Measurements from ENCODE around the gene GORASP2. TPM values are rescaled to one million over a fixed set of nuclear protein-coding genes. Genes with fewer than 3 reads are reported as not detected.

Gene GORASP2
- total and polyA plus RNA-seq, 2 of the 4 experiments (the other 2 are of a cell fraction), result 53.1 to 156 TPM

DNA sequence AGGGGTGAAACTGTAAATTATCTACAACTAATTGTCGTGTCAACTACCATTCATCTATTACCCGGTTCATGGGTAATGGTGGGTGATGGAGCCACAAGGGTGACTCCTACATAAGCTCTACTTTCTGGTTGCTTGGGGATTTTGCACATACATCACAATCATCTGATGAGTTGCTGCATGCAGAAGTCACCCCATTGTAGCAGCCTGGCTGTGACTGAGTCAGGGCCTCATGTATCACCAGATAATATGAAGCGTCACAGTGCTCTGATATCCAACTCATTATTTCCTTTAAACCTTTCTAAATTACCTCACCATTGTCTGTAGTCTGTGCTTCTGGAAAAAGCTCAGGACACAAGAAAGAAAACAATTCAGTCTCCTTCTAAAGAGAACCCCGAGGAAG is 32.4 kb upstream of the GORASP2 start:
- H3K14ac ChIP-seq (replicated peaks; ENCODE audit: low read depth, low read length), result no peak overlapping the region
- no peak overlapping the region for H2BK120ac ChIP-seq (ENCODE audit: low read depth, low read length)
- H2AK9ac ChIP-seq (replicated peaks; ENCODE audit: low read depth, low read length, poor library complexity), result no peak overlapping the region
- no peak overlapping the region for H3K4me3 ChIP-seq (ENCODE audit: insufficient read depth, low read depth, low read length)
- no peak overlapping the region for H3K18ac ChIP-seq (ENCODE audit: low read depth, low read length)
- no peak overlapping the region for H4K91ac ChIP-seq (ENCODE audit: insufficient read depth, low read depth, low read length)
- H2BK20ac ChIP-seq (ENCODE audit: low read depth, low read length), result no peak overlapping the region
- H2BK5ac ChIP-seq (ENCODE audit: low read depth, low read length, poor library complexity, severe bottlenecking), result no peak overlapping the region
- H3K56ac ChIP-seq (ENCODE audit: extremely low read depth, insufficient read depth, low read length), result no peak overlapping the region
- dilution Hi-C loops (cut with HindIII; ENCODE audit: low sequenced_read_pairs, unreplicated experiment) (no loop called here), intact Hi-C loops (cut with micrococcal nuclease) (no loop called here), in situ Hi-C loops (cut with MboI; ENCODE audit: low sequenced_read_pairs) (no loop called here)
- H3K27ac ChIP-seq (ENCODE audit: insufficient read depth, low read length), result no peak overlapping the region
- no peak for TF ChIP-seq MAZ (IDR thresholded peaks at IDR 0.05; ENCODE audit: borderline replicate concordance, low read depth, low read length)
- no peak for TF ChIP-seq SMC3 (IDR thresholded peaks at IDR 0.05; ENCODE audit: low read depth, low read length)
- no peak for TF ChIP-seq RAD21 (IDR thresholded peaks at IDR 0.05; ENCODE audit: low read length)
- no peak for TF ChIP-seq BHLHE40 (IDR thresholded peaks at IDR 0.05; ENCODE audit: low read depth, low read length)
- TF ChIP-seq NFE2L2 (IDR thresholded peaks at IDR 0.05; ENCODE audit: low read depth, low read length), result no peak
- TF ChIP-seq MAFK (IDR thresholded peaks at IDR 0.05; ENCODE audit: low read depth, low read length), result no peak
- no peak for TF ChIP-seq FOS (IDR thresholded peaks at IDR 0.05; ENCODE audit: low read depth, low read length)
- TF ChIP-seq, protein P1, sequence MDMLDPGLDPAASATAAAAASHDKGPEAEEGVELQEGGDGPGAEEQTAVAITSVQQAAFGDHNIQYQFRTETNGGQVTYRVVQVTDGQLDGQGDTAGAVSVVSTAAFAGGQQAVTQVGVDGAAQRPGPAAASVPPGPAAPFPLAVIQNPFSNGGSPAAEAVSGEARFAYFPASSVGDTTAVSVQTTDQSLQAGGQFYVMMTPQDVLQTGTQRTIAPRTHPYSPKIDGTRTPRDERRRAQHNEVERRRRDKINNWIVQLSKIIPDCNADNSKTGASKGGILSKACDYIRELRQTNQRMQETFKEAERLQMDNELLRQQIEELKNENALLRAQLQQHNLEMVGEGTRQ (IDR thresholded peaks at IDR 0.05; ENCODE audit: low read depth, low read length), result no peak
- no peak for TF ChIP-seq POLR2A (IDR thresholded peaks at IDR 0.05; ENCODE audit: low read depth, low read length)
- no peak for TF ChIP-seq CHD1 (IDR thresholded peaks at IDR 0.05; ENCODE audit: low read depth, low read length)
- TF ChIP-seq, protein P2, sequence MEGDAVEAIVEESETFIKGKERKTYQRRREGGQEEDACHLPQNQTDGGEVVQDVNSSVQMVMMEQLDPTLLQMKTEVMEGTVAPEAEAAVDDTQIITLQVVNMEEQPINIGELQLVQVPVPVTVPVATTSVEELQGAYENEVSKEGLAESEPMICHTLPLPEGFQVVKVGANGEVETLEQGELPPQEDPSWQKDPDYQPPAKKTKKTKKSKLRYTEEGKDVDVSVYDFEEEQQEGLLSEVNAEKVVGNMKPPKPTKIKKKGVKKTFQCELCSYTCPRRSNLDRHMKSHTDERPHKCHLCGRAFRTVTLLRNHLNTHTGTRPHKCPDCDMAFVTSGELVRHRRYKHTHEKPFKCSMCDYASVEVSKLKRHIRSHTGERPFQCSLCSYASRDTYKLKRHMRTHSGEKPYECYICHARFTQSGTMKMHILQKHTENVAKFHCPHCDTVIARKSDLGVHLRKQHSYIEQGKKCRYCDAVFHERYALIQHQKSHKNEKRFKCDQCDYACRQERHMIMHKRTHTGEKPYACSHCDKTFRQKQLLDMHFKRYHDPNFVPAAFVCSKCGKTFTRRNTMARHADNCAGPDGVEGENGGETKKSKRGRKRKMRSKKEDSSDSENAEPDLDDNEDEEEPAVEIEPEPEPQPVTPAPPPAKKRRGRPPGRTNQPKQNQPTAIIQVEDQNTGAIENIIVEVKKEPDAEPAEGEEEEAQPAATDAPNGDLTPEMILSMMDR (conservative IDR thresholded peaks at IDR 0.05; ENCODE audit: low read depth, low read length), result no peak
- no peak for TF ChIP-seq RCOR1 (IDR thresholded peaks at IDR 0.05; ENCODE audit: insufficient replicate concordance, low read length)
- TF ChIP-seq MXI1 (IDR thresholded peaks at IDR 0.05; ENCODE audit: borderline replicate concordance, low read depth, low read length), result no peak
- TF ChIP-seq RFX5 (IDR thresholded peaks at IDR 0.05; ENCODE audit: low read depth, low read length), result no peak
- TF ChIP-seq, protein P3, sequence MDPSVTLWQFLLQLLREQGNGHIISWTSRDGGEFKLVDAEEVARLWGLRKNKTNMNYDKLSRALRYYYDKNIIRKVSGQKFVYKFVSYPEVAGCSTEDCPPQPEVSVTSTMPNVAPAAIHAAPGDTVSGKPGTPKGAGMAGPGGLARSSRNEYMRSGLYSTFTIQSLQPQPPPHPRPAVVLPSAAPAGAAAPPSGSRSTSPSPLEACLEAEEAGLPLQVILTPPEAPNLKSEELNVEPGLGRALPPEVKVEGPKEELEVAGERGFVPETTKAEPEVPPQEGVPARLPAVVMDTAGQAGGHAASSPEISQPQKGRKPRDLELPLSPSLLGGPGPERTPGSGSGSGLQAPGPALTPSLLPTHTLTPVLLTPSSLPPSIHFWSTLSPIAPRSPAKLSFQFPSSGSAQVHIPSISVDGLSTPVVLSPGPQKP (IDR thresholded peaks at IDR 0.05; ENCODE audit: borderline replicate concordance, low read depth, low read length), result no peak
- no peak for TF ChIP-seq CEBPB (IDR thresholded peaks at IDR 0.05; ENCODE audit: low read depth, low read length)
- no peak overlapping the region for H3K4me2 ChIP-seq (ENCODE audit: low read depth, low read length)
- H4K20me1 ChIP-seq (ENCODE audit: insufficient read depth, low read length), result no peaks in the 10 kb centered on the region
- CTCF ChIA-PET, result interaction anchor here (3.0 kb wide), 1 partner anchor 24 kb away, joined by 7 read pairs; no protein-coding TSS in a partner anchor
- no peak overlapping the region for H3K23ac ChIP-seq (ENCODE audit: low read depth, low read length)
- no peak overlapping the region for H4K8ac ChIP-seq (ENCODE audit: low read depth in 2 of 2, low read length in 2 of 2)
- no peaks in the 10 kb centered on the region for H3K36me3 ChIP-seq (ENCODE audit: control insufficient read depth, insufficient read depth, low read length)
- no peak overlapping the region for H4K5ac ChIP-seq (ENCODE audit: low read depth, low read length)
- H3K9ac ChIP-seq (ENCODE audit: low read depth, low read length), result no peak overlapping the region
- no peaks in the 10 kb centered on the region for H3K9me1 ChIP-seq (ENCODE audit: insufficient read depth, low read length)
- H2BK15ac ChIP-seq (ENCODE audit: low read depth, low read length), result no peak overlapping the region
- H3K9me3 ChIP-seq (ENCODE audit: control insufficient read depth, insufficient read depth, low read length), result no peaks in the 10 kb centered on the region
- no TSS peak for BruUV-seq (replicated peaks)
- H3K79me1 ChIP-seq (ENCODE audit: low read depth in 1 of 2, low read length in 2 of 2), result no peaks in the 10 kb centered on the region
- no peak overlapping the region for H2AFZ ChIP-seq (replicated peaks; ENCODE audit: low read length, poor library complexity)
- no peak for ATAC-seq (ENCODE audit: low read depth)
- H3K27me3 ChIP-seq (ENCODE audit: control insufficient read depth, insufficient read depth, low read length), result no peaks in the 10 kb centered on the region; the same call in none of the 2 replicates
- no peak for DNase-seq
- POLR2A ChIA-PET (ENCODE audit: unreplicated experiment), result no interaction called here
- no CpG with 5 or more reads among the region's 4 CpGs for WGBS, 2 experiments (ENCODE audit: extremely low coverage in 2 of 2, insufficient read length in 1 of 2)
- no peak overlapping the region for H2AK5ac ChIP-seq (ENCODE audit: low read depth, low read length)
- H3K4ac ChIP-seq (ENCODE audit: low read depth, low read length), result no peak overlapping the region
- H3K4me1 ChIP-seq (ENCODE audit: control insufficient read depth, insufficient read depth, low read length), result no peaks in the 10 kb centered on the region
